KMS-11 (cell line): Measurements from ENCODE around the gene EAF1.
"Not testable (repeated sequence)": the region's sequence is repeated elsewhere in the genome, so short reads cannot be mapped to it uniquely, and the experiment has no call there.

Experiments used
- H2AFZ ChIP-seq: fragments of 200-600 bp; sonication (generic); 2 replicates; pipeline ENCODE4 v1.6.1; 2016; ENCODE audit warnings: antibody characterized with exemption, mixed run types, low read depth
- H3K27ac ChIP-seq: fragments of 200-600 bp; sonication (generic); 2 replicates; pipeline ENCODE4 v1.6.1; 2016; ENCODE audit warnings: mild to moderate bottlenecking, mixed run types
- H3K27me3 ChIP-seq: fragments of 200-600 bp; sonication (generic); 2 replicates; pipeline ENCODE4 v1.6.1; 2017; ENCODE audit warnings: mild to moderate bottlenecking, low read depth, mixed run types, moderate library complexity; ENCODE audit not compliant: insufficient read depth
- H3K36me3 ChIP-seq: fragments of 200-600 bp; sonication (generic); 2 replicates; pipeline ENCODE4 v1.6.1; 2017; ENCODE audit warnings: mild to moderate bottlenecking, mixed run types; ENCODE audit not compliant: insufficient read depth
- H3K4me1 ChIP-seq: fragments of 200-600 bp; sonication (generic); 2 replicates; pipeline ENCODE4 v1.6.1; 2016; ENCODE audit warnings: mild to moderate bottlenecking, low read depth, mixed run types; ENCODE audit not compliant: poor library complexity, severe bottlenecking
- H3K4me2 ChIP-seq: fragments of 200-600 bp; sonication (generic); 2 replicates; pipeline ENCODE4 v1.7.0; 2016; ENCODE audit warnings: mild to moderate bottlenecking, mixed run types
- H3K4me3 ChIP-seq: fragments of 200-600 bp; sonication (generic); IDR thresholded peaks from 2 replicates; pipeline ENCODE4 v1.6.1; 2017; ENCODE audit warnings: low read depth, low read length, mixed read lengths; ENCODE audit not compliant: insufficient read depth
- H3K79me2 ChIP-seq: fragments of 200-600 bp; sonication (generic); 2 replicates; pipeline ENCODE4 v1.6.1; 2016; ENCODE audit warnings: low read depth, mixed run types; ENCODE audit not compliant: insufficient read depth
- H3K9ac ChIP-seq: fragments of 200-600 bp; sonication (generic); 2 replicates; pipeline ENCODE4 v1.6.1; 2016; ENCODE audit warnings: mild to moderate bottlenecking, mixed run types
- H4K20me1 ChIP-seq: fragments of 200-600 bp; sonication (generic); 2 replicates; pipeline ENCODE4 v1.6.1; 2016; ENCODE audit warnings: mild to moderate bottlenecking, mixed run types; ENCODE audit not compliant: insufficient read depth
- TF ChIP-seq, protein P1 (sequence below): fragments of 200-600 bp; sonication (generic); conservative IDR thresholded peaks from 2 replicates; pipeline ENCODE4 v1.6.1; 2017; ENCODE audit warnings: low read depth, mild to moderate bottlenecking, antibody characterized with exemption, low read length, moderate library complexity, mixed read lengths

The EAF1 gene

GRCh38 chr3:15384510-15385237 is 42.7 kb upstream of the EAF1 start:
- Histone ChIP-seq H3K27me3 (no peaks in the 10 kb centered on the region), H3K9ac (no peak overlapping the region), H3K27ac (no peak overlapping the region; the same call in 1 of the 2 replicates), H3K36me3 (no peaks in the 10 kb centered on the region), H3K4me2 (peak overlapping the region; percentile 39; the same call in 1 of the 2 replicates), H4K20me1 (no peaks in the 10 kb centered on the region), H2AFZ (no peak overlapping the region; the same call in 1 of the 2 replicates), H3K4me1 (peaks cover 31% of the 10 kb centered on the region), H3K79me2 (no peaks in the 10 kb centered on the region), H3K4me3 (no peak overlapping the region)
- TF ChIP-seq, protein P1, sequence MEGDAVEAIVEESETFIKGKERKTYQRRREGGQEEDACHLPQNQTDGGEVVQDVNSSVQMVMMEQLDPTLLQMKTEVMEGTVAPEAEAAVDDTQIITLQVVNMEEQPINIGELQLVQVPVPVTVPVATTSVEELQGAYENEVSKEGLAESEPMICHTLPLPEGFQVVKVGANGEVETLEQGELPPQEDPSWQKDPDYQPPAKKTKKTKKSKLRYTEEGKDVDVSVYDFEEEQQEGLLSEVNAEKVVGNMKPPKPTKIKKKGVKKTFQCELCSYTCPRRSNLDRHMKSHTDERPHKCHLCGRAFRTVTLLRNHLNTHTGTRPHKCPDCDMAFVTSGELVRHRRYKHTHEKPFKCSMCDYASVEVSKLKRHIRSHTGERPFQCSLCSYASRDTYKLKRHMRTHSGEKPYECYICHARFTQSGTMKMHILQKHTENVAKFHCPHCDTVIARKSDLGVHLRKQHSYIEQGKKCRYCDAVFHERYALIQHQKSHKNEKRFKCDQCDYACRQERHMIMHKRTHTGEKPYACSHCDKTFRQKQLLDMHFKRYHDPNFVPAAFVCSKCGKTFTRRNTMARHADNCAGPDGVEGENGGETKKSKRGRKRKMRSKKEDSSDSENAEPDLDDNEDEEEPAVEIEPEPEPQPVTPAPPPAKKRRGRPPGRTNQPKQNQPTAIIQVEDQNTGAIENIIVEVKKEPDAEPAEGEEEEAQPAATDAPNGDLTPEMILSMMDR = no peak

GRCh38 chr3:15385238-15385695 is 42.1 kb upstream of the EAF1 start:
- not testable (repeated sequence) for H3K79me2 ChIP-seq, H3K27me3 ChIP-seq, H3K36me3 ChIP-seq, H3K4me3 ChIP-seq, H3K9ac ChIP-seq, H4K20me1 ChIP-seq, H2AFZ ChIP-seq, H3K27ac ChIP-seq
- peaks cover 31% of the 10 kb centered on the region for H3K4me1 ChIP-seq
- peak overlapping the region; percentile 39; the same call in 1 of the 2 replicates for H3K4me2 ChIP-seq

DNA sequence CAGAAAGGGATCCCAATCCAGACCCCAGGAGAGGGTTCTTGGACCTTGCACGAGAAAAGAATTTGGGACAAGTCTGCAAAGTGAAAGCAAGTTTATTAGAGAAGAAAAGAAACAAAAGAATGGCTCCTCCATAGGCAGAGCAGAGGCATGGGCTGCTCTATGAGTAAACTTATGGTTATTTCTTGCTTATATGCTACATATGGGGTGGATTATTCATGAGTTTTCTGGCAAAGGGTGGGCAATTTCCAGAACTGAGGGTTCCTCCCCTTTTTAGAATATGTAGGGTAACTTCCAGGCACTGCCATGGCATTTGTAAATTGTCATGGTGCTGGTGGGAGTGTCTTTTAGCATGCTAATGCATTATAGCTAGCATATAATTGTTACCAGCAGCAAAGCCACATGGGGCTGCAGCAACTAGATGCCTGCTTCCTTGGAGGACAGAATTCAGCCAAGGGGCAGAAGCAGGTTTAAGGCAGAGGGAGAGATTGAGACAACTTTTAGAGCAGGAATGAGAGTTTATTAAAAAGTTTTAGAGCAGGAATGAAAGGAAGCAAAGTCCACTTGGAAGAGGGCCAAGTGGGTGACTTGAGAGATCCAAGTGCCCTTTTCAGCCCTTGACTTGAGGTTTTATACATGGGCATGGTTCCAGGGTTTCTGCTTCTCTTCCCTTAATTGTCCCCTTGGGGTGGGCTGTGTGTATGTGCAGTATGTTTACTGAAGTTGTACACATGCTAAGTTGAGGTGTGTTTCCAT is 41.3 kb upstream of the EAF1 start:
- no peak overlapping the region for H3K4me3 ChIP-seq
- H3K27me3 ChIP-seq = no peaks in the 10 kb centered on the region
- peaks cover 31% of the 10 kb centered on the region for H3K4me1 ChIP-seq
- H3K4me2 ChIP-seq = peak overlapping the region; percentile 3; the same call in 1 of the 2 replicates
- H3K79me2 ChIP-seq = no peaks in the 10 kb centered on the region
- H3K9ac ChIP-seq = no peak overlapping the region
- H3K27ac ChIP-seq = no peak overlapping the region
- H4K20me1 ChIP-seq = no peaks in the 10 kb centered on the region
- H2AFZ ChIP-seq = no peak overlapping the region
- H3K36me3 ChIP-seq = no peaks in the 10 kb centered on the region
- TF ChIP-seq, protein P1 = no peak

DNA sequence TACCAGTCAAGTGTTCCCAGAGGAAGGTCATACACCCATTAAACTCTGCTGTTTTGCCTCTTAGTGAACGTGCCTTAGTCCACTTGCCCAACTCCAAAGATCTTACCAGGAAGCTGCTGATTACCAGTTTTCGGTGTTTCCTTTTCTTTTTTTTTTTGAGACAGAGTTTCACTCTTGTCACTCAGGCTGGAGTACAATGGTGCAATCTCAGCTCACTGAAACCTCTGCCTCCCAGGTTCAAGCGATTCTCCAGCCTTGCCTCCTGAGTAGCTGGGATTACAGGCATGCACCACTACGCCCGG is 40.8 kb upstream of the EAF1 start:
- not testable (repeated sequence) for H2AFZ ChIP-seq, H3K27me3 ChIP-seq, H3K9ac ChIP-seq, H3K4me3 ChIP-seq, H3K79me2 ChIP-seq, H4K20me1 ChIP-seq, H3K4me2 ChIP-seq, H3K27ac ChIP-seq, H3K36me3 ChIP-seq
- H3K4me1 ChIP-seq = peaks cover 31% of the 10 kb centered on the region

DNA sequence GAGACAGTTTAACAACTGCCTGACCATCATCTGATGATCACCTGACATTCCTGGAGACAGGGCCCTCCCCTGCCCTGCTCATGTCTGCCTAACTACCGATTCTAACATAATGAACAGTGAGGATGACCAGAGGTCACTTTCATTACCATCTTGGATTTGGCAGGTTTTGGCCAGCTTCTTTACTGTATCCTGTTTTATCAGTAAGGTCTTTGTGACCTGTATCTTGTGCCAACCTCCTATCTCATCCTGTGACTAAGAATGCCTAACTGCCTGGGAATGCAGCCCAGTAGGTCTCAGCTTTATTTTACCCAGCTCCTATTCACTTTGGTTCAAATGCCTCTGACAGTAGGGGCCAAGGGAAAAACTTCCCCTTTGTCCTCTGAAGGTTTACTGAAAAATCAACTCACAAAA is 40.2 kb upstream of the EAF1 start:
- H3K4me1 ChIP-seq = peaks cover 31% of the 10 kb centered on the region
- H3K79me2 ChIP-seq = no peaks in the 10 kb centered on the region
- no peak overlapping the region for H3K4me3 ChIP-seq
- no peak overlapping the region for H3K27ac ChIP-seq
- no peaks in the 10 kb centered on the region for H4K20me1 ChIP-seq
- no peak overlapping the region for H2AFZ ChIP-seq
- TF ChIP-seq, protein P1 = no peak
- no peaks in the 10 kb centered on the region for H3K27me3 ChIP-seq
- no peak overlapping the region for H3K4me2 ChIP-seq
- H3K36me3 ChIP-seq = no peaks in the 10 kb centered on the region
- no peak overlapping the region for H3K9ac ChIP-seq
